Nucleus accumbens (tissue), 56 donors: ENCODE data around the gene BTBD19.
"Not testable (repeated sequence)": the region's sequence is repeated elsewhere in the genome, so short reads cannot be mapped to it uniquely, and the experiment has no call there.

ENCODE experiments used
- DNase-seq, 56 donors: peaks; one replicate each; lab custom pipeline; 2025; lab: John Stamatoyannopoulos, UW

BTBD19 gene

GRCh38 chr1:44806704-44807363 lies 1.5 kb upstream of the BTBD19 start, which contains the start of gene DYNLT4:
Gene DYNLT4 (minus strand): TSS chr1:44807351. CDS start chr1:44806668, 683 bp downstream.
- no peak for DNase-seq

- DNase-seq, result peak in 50 of 56 donors; percentile 33 to 83 (median 58)
Observed at GRCh38 chr1:44807364-44808062, 810 bp upstream of the BTBD19 start.

DNA sequence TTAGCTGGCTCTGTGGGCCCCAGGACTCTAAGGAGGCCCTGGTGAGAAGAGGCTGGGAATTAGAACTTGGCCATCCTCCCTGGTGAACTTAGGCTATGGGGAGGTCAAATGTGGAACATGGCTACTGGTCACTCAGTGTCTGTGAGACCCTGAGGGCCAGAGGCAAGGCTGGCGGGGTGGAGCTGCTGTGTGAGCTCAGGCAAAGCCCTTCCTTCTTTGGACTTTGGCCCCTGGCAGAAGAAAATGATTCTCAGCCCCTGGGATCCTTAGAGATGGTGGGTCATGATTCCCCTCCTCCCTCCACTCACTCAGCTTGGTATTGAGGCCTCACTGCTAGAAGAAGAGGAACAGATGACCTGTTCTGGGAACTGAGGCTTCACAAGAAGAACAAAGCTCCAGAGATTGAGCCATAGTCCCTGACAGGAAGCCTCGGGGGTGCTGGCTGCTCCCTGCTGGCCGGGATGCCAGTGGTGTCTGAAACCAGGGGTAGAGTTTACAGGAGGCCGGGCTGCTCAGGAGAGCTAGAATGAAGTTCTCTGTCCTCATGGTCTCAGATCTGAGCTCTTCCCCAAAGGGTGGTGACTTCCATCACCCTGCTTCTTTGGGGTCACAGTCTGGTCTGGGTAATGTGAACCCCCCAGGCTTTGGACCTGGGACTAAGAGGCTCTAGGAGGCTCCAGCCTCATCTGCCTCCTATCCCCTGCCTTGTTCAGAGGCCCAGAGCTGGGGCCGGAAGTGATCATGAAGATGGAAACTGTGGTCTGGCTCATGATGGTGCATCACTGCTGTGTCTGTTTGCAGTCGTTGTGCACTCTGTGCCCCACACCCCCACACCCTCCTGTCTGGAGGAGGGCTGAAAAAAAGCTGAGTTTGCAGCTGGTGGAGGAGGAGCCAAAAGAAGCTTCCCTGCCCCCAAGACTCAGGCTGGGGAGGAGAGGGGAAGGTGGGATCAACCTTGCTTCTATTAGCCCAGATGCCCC lies 905 bp downstream of the BTBD19 start:
- peak in 9 of 56 donors; percentile 12 to 36 (median 24) for DNase-seq

GRCh38 chr1:44810101-44810761 lies 1.9 kb downstream of the BTBD19 start:
- peak in 24 of 56 donors; percentile 7 to 79 (median 29) for DNase-seq

DNA sequence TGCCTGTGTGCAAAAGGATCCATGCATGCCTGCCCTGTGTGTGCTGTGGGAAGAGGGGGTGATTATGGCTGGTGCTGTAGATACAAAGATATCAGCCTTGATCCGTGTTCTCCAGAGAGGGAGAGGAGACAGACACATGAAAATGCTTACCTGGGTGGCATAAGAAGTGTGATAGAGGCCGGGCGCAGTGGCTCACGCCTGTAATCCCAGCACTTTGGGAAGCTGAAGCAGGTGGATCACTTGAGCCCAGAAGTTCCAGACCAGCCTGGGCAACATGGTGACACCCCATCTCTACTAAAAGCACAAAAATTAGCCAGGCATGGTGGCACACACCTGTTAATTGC lies 2.4 kb downstream of the BTBD19 start:
- not testable (repeated sequence) for DNase-seq

DNA sequence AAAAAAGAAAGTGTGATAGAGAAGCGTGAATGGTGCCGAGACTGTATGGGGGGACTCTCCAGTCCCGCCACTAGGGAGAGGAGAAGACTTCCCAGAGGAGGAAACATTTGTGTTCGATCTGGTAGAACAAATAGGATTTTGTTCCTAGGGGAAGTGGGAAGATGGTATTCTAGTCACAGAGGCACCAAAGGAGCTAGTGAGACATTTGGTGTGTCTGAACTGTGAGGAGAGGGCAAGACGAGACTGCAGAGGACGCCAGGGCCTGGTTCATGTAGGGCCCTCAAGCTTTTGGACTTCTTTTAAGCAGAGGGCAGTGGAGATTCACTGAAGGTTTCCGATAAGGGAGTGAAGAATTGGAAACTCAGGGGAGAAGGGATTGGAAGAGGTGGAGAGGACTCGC lies 2.9 kb downstream of the BTBD19 start:
- no peak for DNase-seq

GRCh38 chr1:44812822-44813543 lies 4.7 kb downstream of the BTBD19 start:
- peak in 4 of 56 donors; percentile 57 to 68 (median 62) for DNase-seq

GRCh38 chr1:44815926-44816325 lies 7.6 kb downstream of the BTBD19 start:
- DNase-seq, result not testable (repeated sequence)

- DNase-seq, result no peak
Observed at GRCh38 chr1:44817307-44817706, 9.0 kb downstream of the BTBD19 start.

DNA sequence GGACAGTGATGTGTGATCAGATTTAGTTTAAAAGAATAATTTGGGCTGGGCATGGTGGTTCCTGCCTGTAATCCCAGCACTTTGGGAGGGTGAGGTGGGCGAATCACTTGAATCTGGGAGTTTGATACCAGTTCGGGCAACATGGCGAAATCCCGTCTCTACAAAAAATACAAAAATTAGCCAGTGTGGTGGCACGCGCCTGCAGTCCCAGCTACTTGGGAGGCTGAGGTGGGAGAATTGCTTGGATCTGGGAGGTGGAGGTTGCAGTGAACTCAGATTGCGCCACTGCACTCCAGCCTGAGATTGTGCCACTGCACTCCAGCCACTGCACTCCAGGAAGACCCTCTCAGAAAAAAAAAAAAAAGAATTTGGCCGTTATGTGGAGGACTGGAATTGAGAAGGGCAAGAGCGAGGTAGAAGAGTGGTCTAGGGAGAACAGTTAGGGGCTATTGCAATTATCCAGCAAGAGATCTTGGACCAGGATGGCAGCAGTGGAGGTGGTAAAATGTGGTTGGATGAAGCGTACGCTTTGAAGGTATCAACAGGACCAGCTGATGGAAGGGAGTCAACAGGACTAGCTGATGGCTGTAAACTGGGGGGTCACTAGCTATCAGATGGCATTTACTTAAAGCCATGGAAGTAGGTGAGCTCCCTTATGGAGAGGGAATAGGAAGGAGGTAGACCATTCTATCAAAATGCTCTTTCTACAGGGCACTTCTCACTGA lies 9.6 kb downstream of the BTBD19 start:
- no peak for DNase-seq

- no peak for DNase-seq
Observed at GRCh38 chr1:44819196-44819607, 10.9 kb downstream of the BTBD19 start.

GRCh38 chr1:44819608-44820327 lies 11.4 kb downstream of the BTBD19 start:
- DNase-seq, result peak in 47 of 56 donors; percentile 24 to 76 (median 54)

DNA sequence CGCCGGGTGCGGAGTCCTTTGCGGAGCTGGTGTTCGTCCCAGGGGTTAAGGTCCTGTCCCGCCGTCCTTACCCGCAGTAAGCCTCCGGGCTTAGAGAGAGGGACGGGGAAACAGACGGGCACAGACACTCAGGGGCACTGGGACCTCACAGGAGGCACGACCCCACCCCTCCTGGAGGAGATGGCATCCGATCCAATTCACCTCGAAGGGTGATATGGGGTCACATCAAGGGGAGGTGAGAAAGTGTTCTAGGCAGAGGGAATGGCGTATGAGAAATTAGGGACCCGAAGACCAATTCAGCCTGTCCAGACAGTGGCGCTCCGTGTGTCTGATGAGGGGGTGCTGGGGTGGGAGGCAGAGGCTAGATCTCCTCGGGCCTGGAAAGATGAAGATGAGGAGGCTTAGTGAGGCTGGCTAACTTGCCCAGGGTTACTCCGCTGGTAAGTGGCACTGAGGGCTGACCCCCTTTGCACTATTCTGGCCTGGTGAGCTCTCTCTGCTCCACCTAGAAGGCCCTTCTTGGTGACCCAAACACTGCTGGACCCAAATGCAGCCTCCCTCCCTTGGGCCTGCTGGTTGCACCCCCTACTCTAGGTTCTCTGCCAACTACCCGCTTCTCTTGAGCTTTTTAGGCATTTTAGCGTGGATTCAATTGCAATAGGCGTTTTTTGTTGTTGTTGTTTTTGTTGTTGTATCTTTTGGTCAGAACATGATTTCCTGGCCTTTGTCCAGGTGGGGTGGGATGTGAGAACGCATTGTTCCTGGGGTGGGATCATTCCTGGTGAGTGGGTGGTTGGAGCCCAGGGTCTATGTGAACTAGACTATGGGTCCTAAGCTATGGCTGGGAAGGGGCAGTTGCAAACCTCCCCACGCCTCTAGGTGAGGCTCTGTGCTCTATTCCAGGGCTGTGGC lies 12.3 kb downstream of the BTBD19 start:
- DNase-seq, result peak in 1 of 56 donors; percentile 52

GRCh38 chr1:44821240-44821715 lies 13.0 kb downstream of the BTBD19 start:
- DNase-seq, result no peak

- no peak for DNase-seq
Observed at GRCh38 chr1:44822131-44822701, 13.9 kb downstream of the BTBD19 start.

- no peak for DNase-seq
Observed at GRCh38 chr1:44822981-44823451, 14.7 kb downstream of the BTBD19 start.
